ENCODE data around the gene PIGN. TPM values are rescaled to one million over a fixed set of nuclear protein-coding genes. Genes with fewer than 3 reads are reported as not detected.

The PIGN gene
- total RNA-seq, 2 donors from 2014 or later: 22.6 to 28.7 TPM

GRCh38 chr18:62119884-62120283 lies 67.0 kb downstream of the PIGN start:
- Histone ChIP-seq H3K36me3 (replicated peaks in 1 of 2; ENCODE audit: insufficient read depth in 1 of 2, low read depth in 2 of 2) (no peaks in the 10 kb centered on the region), H3K4me3 (no peak overlapping the region), H3K27ac (no peak overlapping the region), H3K27me3 (no peaks in the 10 kb centered on the region), H3K9me3 (peaks cover 0 to 2% (median 0%) of the 10 kb centered on the region in 3 donors), H3K4me1 (peaks cover 5% of the 10 kb centered on the region)
- intact Hi-C loops (cut with DNase I): loop anchor here (10.0 kb wide), 2 partner anchors 215 to 535 kb away; no protein-coding TSS in a partner anchor
- TF ChIP-seq CTCF (IDR thresholded peaks at IDR 0.05) (no peak), POLR2A (IDR thresholded peaks at IDR 0.05) (no peak)
- ATAC-seq (no peak), DNase-seq (no peak)
- 91 to 94% methylated on average over 1 of the region's 1 CpG for WGBS, 2 donors

- Histone ChIP-seq H3K4me3 (no peak overlapping the region), H3K27me3 (no peaks in the 10 kb centered on the region), H3K4me1 (peaks cover 5% of the 10 kb centered on the region), H3K27ac (no peak overlapping the region), H3K36me3 (replicated peaks in 1 of 2; ENCODE audit: insufficient read depth in 1 of 2, low read depth in 2 of 2) (no peaks in the 10 kb centered on the region), H3K9me3 (peaks cover 0 to 2% (median 0%) of the 10 kb centered on the region in 3 donors)
- ATAC-seq (no peak), DNase-seq (no peak)
- intact Hi-C loops (cut with DNase I): no loop called here
- TF ChIP-seq POLR2A (IDR thresholded peaks at IDR 0.05) (no peak), CTCF (IDR thresholded peaks at IDR 0.05) (no peak)
Observed at GRCh38 chr18:62118328-62118727, 68.5 kb downstream of the PIGN start.

GRCh38 chr18:62109676-62110075 lies 77.2 kb downstream of the PIGN start:
- H3K4me1 ChIP-seq: no peaks in the 10 kb centered on the region
- 89 to 100% methylated on average over 1 of the region's 1 CpG for WGBS, 2 donors
- no peak overlapping the region for H3K27ac ChIP-seq
- intact Hi-C loops (cut with DNase I): no loop called here
- no peak overlapping the region for H3K4me3 ChIP-seq
- H3K9me3 ChIP-seq: no peaks in the 10 kb centered on the region
- ATAC-seq (no peak), DNase-seq (no peak)
- TF ChIP-seq POLR2A (IDR thresholded peaks at IDR 0.05) (no peak), CTCF (IDR thresholded peaks at IDR 0.05) (no peak)
- no peaks in the 10 kb centered on the region for H3K27me3 ChIP-seq
- no peaks in the 10 kb centered on the region for H3K36me3 ChIP-seq (replicated peaks in 1 of 2; ENCODE audit: insufficient read depth in 1 of 2, low read depth in 2 of 2)

GRCh38 chr18:62107881-62108280 lies 79.0 kb downstream of the PIGN start:
- Histone ChIP-seq H3K27ac (no peak overlapping the region), H3K9me3 (no peaks in the 10 kb centered on the region), H3K4me3 (no peak overlapping the region), H3K4me1 (no peaks in the 10 kb centered on the region), H3K36me3 (replicated peaks in 1 of 2; ENCODE audit: insufficient read depth in 1 of 2, low read depth in 2 of 2) (no peaks in the 10 kb centered on the region), H3K27me3 (no peaks in the 10 kb centered on the region)
- intact Hi-C loops (cut with DNase I): no loop called here
- 91 to 92% methylated on average over 1 of the region's 1 CpG for WGBS, 2 donors
- no peak for ATAC-seq
- DNase-seq: no peak
- TF ChIP-seq CTCF (IDR thresholded peaks at IDR 0.05): no peak
- TF ChIP-seq POLR2A (IDR thresholded peaks at IDR 0.05): no peak

- no peaks in the 10 kb centered on the region for H3K9me3 ChIP-seq
- H3K4me3 ChIP-seq: no peak overlapping the region
- 92 to 94% methylated on average over 2 of the region's 2 CpGs for WGBS, 2 donors
- no peaks in the 10 kb centered on the region for H3K4me1 ChIP-seq
- no peaks in the 10 kb centered on the region for H3K36me3 ChIP-seq (replicated peaks in 1 of 2; ENCODE audit: insufficient read depth in 1 of 2, low read depth in 2 of 2)
- ATAC-seq (no peak), DNase-seq (no peak)
- no peak for TF ChIP-seq POLR2A (IDR thresholded peaks at IDR 0.05)
- no peak for TF ChIP-seq CTCF (IDR thresholded peaks at IDR 0.05)
- H3K27ac ChIP-seq: no peak overlapping the region
- H3K27me3 ChIP-seq: no peaks in the 10 kb centered on the region
- intact Hi-C loops (cut with DNase I): no loop called here
Observed at GRCh38 chr18:62106271-62106670, 80.6 kb downstream of the PIGN start.
